HepG2 (cell line): ENCODE results near the gene SAE1. TPM values are rescaled to one million over a fixed set of nuclear protein-coding genes. Genes with fewer than 3 reads are reported as not detected.

ENCODE experiments used
- MXI1 ChIP-seq: IDR thresholded peaks from 3 replicates; pipeline ENCODE4 v1.6.1; 2012; ENCODE audit warnings: low read depth, low read length, inconsistent platforms, borderline replicate concordance
- SAP130 ChIP-seq: IDR thresholded peaks from 2 replicates; pipeline ENCODE4 v1.6.1; 2016; ENCODE audit warnings: low read depth
- SIN3A ChIP-seq: IDR thresholded peaks from 2 replicates; pipeline ENCODE4 v1.6.1; 2011; ENCODE audit warnings: low read depth, mild to moderate bottlenecking, control low read depth, low read length, borderline replicate concordance
- ZNF44 ChIP-seq: sonication (generic); formaldehyde crosslinking; IDR thresholded peaks from 2 replicates; pipeline ENCODE4 v1.5.1; 2020; ENCODE audit warnings: mild to moderate bottlenecking, missing genetic modification reagents
- ZNF501 ChIP-seq: sonication (generic); formaldehyde crosslinking; IDR thresholded peaks from 2 replicates; pipeline ENCODE4 v1.5.1; 2020; ENCODE audit warnings: mild to moderate bottlenecking, moderate library complexity, missing genetic modification reagents
- ZNF891 ChIP-seq: sonication (generic); formaldehyde crosslinking; IDR thresholded peaks from 2 replicates; pipeline ENCODE4 v1.5.0; 2020; ENCODE audit warnings: mild to moderate bottlenecking, missing genetic modification reagents
- polyA plus RNA-seq, 8 experiments: library from polyadenylated mRNA; depleted of rRNA in 3 of 8; stranded (reverse) in 7 of 8; unstranded in 1 of 8; fragments of >200 nt; fragmentation: Illumina TruSeq in 4 of 8; extraction: Trizol in 4 of 8; gene quantifications; 2 replicates each; pipeline versions ENCODE4 v1.2.1 to v1.2.3, GENCODE V29; 2011 to 2016; ENCODE audit warnings: low read depth in 4 of 8, missing spikeins in 1 of 8, mixed read lengths in 1 of 8; ENCODE audit not compliant: insufficient read depth in 1 of 8
- total RNA-seq, 5 experiments: library from RNA; depleted of rRNA; stranded (reverse); fragments of >200 nt; fragmentation: Illumina TruSeq; extraction: Trizol; gene quantifications; 2 replicates each; pipeline ENCODE4 v1.2.3, GENCODE V29; 2016; ENCODE audit warnings: low read depth in 1 of 5
- TF ChIP-seq, protein P1 (sequence below): sonication (generic); formaldehyde crosslinking; IDR thresholded peaks from 2 replicates; pipeline ENCODE4 v1.4.0; 2020; ENCODE audit warnings: missing genetic modification reagents, borderline replicate concordance
- TF ChIP-seq, protein P2 (sequence below), 2 experiments: sonication (generic) in 1 of 2; formaldehyde crosslinking in 1 of 2; IDR thresholded peaks; 2 replicates each; pipeline versions ENCODE4 v1.6.1 to v1.9.0; 2014 to 2022; ENCODE audit warnings: antibody characterized with exemption in 1 of 2, borderline replicate concordance in 1 of 2, inconsistent platforms in 1 of 2, low read depth in 1 of 2, missing genetic modification reagents in 1 of 2
- TF ChIP-seq, protein P3 (sequence below): sonication (generic); formaldehyde crosslinking; IDR thresholded peaks from 2 replicates; pipeline ENCODE4 v1.4.0; 2020; ENCODE audit warnings: mild to moderate bottlenecking, missing genetic modification reagents
- TF ChIP-seq, protein P4 (sequence below): sonication (generic); formaldehyde crosslinking; IDR thresholded peaks from 2 replicates; pipeline ENCODE4 v1.8.0; 2023; ENCODE audit warnings: mild to moderate bottlenecking, missing genetic modification reagents
- TF ChIP-seq, protein P5 (sequence below): IDR thresholded peaks from 2 replicates; pipeline ENCODE4 v1.6.1; 2016; ENCODE audit warnings: low read depth, missing genetic modification reagents, missing compliant biosample characterization

SAE1 gene
- total and polyA plus RNA-seq, 2 of the 13 experiments (the other 11 are each of a cell fraction or from before 2014, with no cell fraction given) = 87.6 to 197 TPM

DNA sequence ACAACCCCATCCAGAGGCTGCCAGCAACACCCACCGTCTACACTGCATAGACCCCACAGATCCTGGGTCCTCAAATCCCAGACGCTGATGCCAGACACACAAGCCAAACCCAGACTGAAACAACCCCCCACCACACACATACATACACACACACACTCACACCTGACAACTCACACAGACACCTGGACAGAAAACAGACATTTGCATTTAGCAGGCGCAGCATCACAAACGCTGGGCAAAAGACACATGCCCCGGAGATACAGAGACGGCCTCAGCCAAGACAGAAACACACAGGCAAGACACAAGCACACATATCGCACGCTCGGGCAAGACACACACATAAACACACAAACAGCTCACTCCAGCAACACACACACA, 99.0 kb downstream of the SAE1 start (continued):
- TF ChIP-seq, protein P1, sequence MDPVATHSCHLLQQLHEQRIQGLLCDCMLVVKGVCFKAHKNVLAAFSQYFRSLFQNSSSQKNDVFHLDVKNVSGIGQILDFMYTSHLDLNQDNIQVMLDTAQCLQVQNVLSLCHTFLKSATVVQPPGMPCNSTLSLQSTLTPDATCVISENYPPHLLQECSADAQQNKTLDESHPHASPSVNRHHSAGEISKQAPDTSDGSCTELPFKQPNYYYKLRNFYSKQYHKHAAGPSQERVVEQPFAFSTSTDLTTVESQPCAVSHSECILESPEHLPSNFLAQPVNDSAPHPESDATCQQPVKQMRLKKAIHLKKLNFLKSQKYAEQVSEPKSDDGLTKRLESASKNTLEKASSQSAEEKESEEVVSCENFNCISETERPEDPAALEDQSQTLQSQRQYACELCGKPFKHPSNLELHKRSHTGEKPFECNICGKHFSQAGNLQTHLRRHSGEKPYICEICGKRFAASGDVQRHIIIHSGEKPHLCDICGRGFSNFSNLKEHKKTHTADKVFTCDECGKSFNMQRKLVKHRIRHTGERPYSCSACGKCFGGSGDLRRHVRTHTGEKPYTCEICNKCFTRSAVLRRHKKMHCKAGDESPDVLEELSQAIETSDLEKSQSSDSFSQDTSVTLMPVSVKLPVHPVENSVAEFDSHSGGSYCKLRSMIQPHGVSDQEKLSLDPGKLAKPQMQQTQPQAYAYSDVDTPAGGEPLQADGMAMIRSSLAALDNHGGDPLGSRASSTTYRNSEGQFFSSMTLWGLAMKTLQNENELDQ (CRISPR knock-in tag) = no peak
- peak; percentile 34 for TF ChIP-seq ZNF891 (CRISPR knock-in tag)
- TF ChIP-seq SIN3A = peak; percentile 12; the same call in 1 of the 2 replicates
- TF ChIP-seq ZNF501 (CRISPR knock-in tag) = 0 out of 2 replicates have a peak, but pooled peaks have one; percentile 36
- TF ChIP-seq, protein P2, sequence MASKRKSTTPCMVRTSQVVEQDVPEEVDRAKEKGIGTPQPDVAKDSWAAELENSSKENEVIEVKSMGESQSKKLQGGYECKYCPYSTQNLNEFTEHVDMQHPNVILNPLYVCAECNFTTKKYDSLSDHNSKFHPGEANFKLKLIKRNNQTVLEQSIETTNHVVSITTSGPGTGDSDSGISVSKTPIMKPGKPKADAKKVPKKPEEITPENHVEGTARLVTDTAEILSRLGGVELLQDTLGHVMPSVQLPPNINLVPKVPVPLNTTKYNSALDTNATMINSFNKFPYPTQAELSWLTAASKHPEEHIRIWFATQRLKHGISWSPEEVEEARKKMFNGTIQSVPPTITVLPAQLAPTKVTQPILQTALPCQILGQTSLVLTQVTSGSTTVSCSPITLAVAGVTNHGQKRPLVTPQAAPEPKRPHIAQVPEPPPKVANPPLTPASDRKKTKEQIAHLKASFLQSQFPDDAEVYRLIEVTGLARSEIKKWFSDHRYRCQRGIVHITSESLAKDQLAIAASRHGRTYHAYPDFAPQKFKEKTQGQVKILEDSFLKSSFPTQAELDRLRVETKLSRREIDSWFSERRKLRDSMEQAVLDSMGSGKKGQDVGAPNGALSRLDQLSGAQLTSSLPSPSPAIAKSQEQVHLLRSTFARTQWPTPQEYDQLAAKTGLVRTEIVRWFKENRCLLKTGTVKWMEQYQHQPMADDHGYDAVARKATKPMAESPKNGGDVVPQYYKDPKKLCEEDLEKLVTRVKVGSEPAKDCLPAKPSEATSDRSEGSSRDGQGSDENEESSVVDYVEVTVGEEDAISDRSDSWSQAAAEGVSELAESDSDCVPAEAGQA (IDR thresholded peaks at IDR 0.05; ENCODE audit: low read depth) = no peak
- TF ChIP-seq, protein P2 (CRISPR knock-in tag; IDR thresholded peaks at IDR 0.05; ENCODE audit: borderline replicate concordance) = no peak
- TF ChIP-seq, protein P3, sequence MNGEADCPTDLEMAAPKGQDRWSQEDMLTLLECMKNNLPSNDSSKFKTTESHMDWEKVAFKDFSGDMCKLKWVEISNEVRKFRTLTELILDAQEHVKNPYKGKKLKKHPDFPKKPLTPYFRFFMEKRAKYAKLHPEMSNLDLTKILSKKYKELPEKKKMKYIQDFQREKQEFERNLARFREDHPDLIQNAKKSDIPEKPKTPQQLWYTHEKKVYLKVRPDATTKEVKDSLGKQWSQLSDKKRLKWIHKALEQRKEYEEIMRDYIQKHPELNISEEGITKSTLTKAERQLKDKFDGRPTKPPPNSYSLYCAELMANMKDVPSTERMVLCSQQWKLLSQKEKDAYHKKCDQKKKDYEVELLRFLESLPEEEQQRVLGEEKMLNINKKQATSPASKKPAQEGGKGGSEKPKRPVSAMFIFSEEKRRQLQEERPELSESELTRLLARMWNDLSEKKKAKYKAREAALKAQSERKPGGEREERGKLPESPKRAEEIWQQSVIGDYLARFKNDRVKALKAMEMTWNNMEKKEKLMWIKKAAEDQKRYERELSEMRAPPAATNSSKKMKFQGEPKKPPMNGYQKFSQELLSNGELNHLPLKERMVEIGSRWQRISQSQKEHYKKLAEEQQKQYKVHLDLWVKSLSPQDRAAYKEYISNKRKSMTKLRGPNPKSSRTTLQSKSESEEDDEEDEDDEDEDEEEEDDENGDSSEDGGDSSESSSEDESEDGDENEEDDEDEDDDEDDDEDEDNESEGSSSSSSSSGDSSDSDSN (CRISPR knock-in tag) = peak; percentile 31; the same call in 1 of the 2 replicates
- TF ChIP-seq, protein P4, sequence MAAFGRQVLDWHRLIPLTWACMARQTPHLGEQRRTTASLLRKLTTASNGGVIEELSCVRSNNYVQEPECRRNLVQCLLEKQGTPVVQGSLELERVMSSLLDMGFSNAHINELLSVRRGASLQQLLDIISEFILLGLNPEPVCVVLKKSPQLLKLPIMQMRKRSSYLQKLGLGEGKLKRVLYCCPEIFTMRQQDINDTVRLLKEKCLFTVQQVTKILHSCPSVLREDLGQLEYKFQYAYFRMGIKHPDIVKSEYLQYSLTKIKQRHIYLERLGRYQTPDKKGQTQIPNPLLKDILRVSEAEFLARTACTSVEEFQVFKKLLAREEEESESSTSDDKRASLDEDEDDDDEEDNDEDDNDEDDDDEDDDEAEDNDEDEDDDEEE (CRISPR knock-in tag) = 0 out of 2 replicates have a peak, but pooled peaks have one; percentile 20
- no peak for TF ChIP-seq ZNF44
- TF ChIP-seq SAP130 (CRISPR knock-in tag) = peak; percentile 28
- TF ChIP-seq MXI1 = peak; percentile 55; the same call in 2 of the 3 replicates
- TF ChIP-seq, protein P5, sequence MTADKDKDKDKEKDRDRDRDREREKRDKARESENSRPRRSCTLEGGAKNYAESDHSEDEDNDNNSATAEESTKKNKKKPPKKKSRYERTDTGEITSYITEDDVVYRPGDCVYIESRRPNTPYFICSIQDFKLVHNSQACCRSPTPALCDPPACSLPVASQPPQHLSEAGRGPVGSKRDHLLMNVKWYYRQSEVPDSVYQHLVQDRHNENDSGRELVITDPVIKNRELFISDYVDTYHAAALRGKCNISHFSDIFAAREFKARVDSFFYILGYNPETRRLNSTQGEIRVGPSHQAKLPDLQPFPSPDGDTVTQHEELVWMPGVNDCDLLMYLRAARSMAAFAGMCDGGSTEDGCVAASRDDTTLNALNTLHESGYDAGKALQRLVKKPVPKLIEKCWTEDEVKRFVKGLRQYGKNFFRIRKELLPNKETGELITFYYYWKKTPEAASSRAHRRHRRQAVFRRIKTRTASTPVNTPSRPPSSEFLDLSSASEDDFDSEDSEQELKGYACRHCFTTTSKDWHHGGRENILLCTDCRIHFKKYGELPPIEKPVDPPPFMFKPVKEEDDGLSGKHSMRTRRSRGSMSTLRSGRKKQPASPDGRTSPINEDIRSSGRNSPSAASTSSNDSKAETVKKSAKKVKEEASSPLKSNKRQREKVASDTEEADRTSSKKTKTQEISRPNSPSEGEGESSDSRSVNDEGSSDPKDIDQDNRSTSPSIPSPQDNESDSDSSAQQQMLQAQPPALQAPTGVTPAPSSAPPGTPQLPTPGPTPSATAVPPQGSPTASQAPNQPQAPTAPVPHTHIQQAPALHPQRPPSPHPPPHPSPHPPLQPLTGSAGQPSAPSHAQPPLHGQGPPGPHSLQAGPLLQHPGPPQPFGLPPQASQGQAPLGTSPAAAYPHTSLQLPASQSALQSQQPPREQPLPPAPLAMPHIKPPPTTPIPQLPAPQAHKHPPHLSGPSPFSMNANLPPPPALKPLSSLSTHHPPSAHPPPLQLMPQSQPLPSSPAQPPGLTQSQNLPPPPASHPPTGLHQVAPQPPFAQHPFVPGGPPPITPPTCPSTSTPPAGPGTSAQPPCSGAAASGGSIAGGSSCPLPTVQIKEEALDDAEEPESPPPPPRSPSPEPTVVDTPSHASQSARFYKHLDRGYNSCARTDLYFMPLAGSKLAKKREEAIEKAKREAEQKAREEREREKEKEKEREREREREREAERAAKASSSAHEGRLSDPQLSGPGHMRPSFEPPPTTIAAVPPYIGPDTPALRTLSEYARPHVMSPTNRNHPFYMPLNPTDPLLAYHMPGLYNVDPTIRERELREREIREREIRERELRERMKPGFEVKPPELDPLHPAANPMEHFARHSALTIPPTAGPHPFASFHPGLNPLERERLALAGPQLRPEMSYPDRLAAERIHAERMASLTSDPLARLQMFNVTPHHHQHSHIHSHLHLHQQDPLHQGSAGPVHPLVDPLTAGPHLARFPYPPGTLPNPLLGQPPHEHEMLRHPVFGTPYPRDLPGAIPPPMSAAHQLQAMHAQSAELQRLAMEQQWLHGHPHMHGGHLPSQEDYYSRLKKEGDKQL (CRISPR knock-in tag) = no peak
